HL-60 (cell line): ENCODE results near the gene MT1B.

Experiments used
- DNase-seq, 2 experiments: peaks; one replicate each; pipeline ENCODE4 v3.0.0-alpha.2; 2010 to 2020; ENCODE audit warnings: low read depth in 1 of 2, low spot score in 1 of 2
- H3K27ac ChIP-seq: fragments of 250-450 bp; sonication (Bioruptor Pico); replicated peaks from 2 replicates; pipeline ENCODE4 v1.5.1; 2020; ENCODE audit warnings: mild to moderate bottlenecking, moderate library complexity
- H3K27me3 ChIP-seq: fragments of 250-450 bp; sonication (Bioruptor Pico); 2 replicates; pipeline ENCODE4 v1.5.1; 2021; ENCODE audit warnings: mild to moderate bottlenecking, moderate library complexity; ENCODE audit not compliant: insufficient read depth, poor library complexity, severe bottlenecking
- H3K4me3 ChIP-seq: replicated peaks from 2 replicates; pipeline ENCODE4 v1.5.1; 2011; ENCODE audit warnings: mild to moderate bottlenecking, control low read depth, low read length; ENCODE audit not compliant: insufficient read depth
- GABPA ChIP-seq: IDR thresholded peaks from 2 replicates; pipeline ENCODE4 v1.6.1; 2012; ENCODE audit warnings: low read depth
- POLR2AphosphoS5 ChIP-seq: IDR thresholded peaks from 2 replicates; pipeline ENCODE4 v1.6.1; 2012; ENCODE audit warnings: low read depth
- SPI1 ChIP-seq: IDR thresholded peaks from 2 replicates; pipeline ENCODE4 v1.6.1; 2012; ENCODE audit warnings: low read depth, mild to moderate bottlenecking, borderline replicate concordance
- TF ChIP-seq, protein P1 (sequence below): IDR thresholded peaks from 2 replicates; pipeline ENCODE4 v1.6.1; 2012; ENCODE audit warnings: low read depth; ENCODE audit not compliant: insufficient replicate concordance
- TF ChIP-seq, protein P2 (sequence below): IDR thresholded peaks from one replicate; pipeline ENCODE4 v1.5.1; 2011; ENCODE audit warnings: low read length, control low read depth, inconsistent platforms; ENCODE audit not compliant: insufficient read depth

MT1B gene

DNA sequence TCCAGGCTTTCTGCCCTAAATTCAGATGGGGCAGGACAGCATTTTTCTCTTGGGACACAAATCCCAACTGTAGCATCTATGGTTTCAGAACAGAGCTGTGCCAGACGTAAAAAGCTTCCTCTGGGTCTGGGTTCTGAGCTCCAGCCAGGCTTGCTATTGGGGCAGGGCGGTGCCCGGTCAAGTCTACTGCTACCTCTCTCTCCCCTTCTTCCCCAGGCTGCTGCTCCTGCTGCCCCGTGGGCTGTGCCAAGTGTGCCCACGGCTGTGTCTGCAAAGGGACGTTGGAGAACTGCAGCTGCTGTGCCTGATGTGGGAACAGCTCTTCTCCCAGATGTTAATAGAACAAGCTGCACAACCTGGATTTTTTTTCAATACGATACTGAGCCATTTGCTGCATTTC, 18.2 kb upstream of the MT1B start:
- Histone ChIP-seq H3K4me3 (no peak overlapping the region), H3K27me3 (peaks cover 77% of the 10 kb centered on the region), H3K27ac (no peak overlapping the region)
- no peak for DNase-seq
- TF ChIP-seq SPI1 (no peak), POLR2AphosphoS5 (no peak), GABPA (no peak)
- TF ChIP-seq, protein P1, sequence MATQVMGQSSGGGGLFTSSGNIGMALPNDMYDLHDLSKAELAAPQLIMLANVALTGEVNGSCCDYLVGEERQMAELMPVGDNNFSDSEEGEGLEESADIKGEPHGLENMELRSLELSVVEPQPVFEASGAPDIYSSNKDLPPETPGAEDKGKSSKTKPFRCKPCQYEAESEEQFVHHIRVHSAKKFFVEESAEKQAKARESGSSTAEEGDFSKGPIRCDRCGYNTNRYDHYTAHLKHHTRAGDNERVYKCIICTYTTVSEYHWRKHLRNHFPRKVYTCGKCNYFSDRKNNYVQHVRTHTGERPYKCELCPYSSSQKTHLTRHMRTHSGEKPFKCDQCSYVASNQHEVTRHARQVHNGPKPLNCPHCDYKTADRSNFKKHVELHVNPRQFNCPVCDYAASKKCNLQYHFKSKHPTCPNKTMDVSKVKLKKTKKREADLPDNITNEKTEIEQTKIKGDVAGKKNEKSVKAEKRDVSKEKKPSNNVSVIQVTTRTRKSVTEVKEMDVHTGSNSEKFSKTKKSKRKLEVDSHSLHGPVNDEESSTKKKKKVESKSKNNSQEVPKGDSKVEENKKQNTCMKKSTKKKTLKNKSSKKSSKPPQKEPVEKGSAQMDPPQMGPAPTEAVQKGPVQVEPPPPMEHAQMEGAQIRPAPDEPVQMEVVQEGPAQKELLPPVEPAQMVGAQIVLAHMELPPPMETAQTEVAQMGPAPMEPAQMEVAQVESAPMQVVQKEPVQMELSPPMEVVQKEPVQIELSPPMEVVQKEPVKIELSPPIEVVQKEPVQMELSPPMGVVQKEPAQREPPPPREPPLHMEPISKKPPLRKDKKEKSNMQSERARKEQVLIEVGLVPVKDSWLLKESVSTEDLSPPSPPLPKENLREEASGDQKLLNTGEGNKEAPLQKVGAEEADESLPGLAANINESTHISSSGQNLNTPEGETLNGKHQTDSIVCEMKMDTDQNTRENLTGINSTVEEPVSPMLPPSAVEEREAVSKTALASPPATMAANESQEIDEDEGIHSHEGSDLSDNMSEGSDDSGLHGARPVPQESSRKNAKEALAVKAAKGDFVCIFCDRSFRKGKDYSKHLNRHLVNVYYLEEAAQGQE = no peak
- TF ChIP-seq, protein P2, sequence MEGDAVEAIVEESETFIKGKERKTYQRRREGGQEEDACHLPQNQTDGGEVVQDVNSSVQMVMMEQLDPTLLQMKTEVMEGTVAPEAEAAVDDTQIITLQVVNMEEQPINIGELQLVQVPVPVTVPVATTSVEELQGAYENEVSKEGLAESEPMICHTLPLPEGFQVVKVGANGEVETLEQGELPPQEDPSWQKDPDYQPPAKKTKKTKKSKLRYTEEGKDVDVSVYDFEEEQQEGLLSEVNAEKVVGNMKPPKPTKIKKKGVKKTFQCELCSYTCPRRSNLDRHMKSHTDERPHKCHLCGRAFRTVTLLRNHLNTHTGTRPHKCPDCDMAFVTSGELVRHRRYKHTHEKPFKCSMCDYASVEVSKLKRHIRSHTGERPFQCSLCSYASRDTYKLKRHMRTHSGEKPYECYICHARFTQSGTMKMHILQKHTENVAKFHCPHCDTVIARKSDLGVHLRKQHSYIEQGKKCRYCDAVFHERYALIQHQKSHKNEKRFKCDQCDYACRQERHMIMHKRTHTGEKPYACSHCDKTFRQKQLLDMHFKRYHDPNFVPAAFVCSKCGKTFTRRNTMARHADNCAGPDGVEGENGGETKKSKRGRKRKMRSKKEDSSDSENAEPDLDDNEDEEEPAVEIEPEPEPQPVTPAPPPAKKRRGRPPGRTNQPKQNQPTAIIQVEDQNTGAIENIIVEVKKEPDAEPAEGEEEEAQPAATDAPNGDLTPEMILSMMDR = no peak

DNA sequence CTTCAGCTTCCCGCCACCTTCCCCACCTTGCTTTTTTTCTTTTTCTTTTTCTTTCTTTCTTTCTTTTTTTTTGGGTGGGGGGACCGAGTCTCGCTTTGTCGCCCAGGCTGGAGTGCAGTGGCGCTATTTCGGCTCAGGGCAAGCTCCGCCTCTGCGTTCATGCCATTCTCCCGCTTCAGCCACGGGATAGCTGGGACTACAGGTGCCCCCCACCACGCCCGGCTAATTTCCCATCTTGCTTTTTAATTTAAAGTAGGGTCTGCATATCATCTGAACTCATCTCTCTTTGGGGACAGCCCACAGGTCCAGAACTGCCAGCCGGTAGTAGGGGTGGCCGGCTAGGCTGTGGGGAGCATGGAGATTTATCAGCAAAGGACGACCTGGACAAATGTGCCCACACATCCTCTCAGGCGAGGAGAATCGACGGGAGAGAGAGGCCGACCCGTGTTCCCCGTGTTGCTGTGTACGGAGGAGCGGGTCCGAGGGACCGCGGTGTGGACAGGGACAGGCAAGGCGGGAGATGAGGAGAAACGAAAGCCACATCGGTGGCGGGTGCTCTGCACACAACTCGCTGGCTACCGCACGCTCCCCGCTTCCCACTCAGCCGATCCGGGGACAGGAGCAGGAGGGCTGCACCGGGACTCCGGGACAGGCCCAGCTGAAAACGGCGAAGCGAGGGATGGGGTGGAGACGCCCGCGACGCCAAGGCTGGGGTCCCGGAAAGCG, 16.8 kb upstream of the MT1B start:
- peaks cover 84% of the 10 kb centered on the region for H3K27me3 ChIP-seq
- no peak overlapping the region for H3K27ac ChIP-seq
- DNase-seq = no peak
- H3K4me3 ChIP-seq = no peak overlapping the region
- TF ChIP-seq, protein P2 = no peak
- TF ChIP-seq POLR2AphosphoS5 (no peak), GABPA (no peak), SPI1 (no peak)
- TF ChIP-seq, protein P1 = no peak

DNA sequence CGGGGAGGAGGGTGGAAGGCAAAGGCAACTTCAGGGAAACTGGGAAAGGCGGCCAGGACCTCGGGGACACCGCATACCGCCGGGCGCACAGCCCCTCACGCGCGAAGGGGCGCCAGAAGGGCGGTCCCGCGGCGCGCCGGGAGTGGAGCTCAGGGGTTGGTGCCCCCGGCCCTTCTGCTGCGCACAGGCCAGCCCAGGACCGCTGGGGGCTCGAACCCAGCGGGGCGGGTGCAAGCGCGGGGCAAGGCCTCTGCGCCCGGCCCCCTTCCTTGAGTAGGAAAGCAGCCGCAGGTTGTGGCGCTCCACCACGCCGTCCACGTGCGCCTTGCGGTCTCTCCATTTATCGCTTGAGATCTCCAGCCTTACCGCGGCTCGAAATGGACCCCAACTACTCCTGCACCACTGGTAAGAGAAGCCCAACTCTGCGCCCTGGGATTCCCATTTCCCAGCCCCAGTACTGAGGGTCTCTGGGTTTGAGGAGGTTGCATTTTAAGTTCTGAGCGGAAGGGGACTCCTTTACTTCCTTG, 16.2 kb upstream of the MT1B start:
- H3K27me3 ChIP-seq = peaks cover 84% of the 10 kb centered on the region

More for the DNA sequence above, 16.2 kb upstream of the MT1B start:
- no peak for DNase-seq
- Histone ChIP-seq H3K27ac (no peak overlapping the region), H3K4me3 (no peak overlapping the region)
- TF ChIP-seq GABPA (no peak), POLR2AphosphoS5 (no peak), SPI1 (no peak)
- TF ChIP-seq, protein P2 = no peak
- TF ChIP-seq, protein P1 = no peak
